Mesenchymal stem cell (in vitro differentiated cells and primary cell): ENCODE measurements around the gene PLEKHG2.
A peak's percentile ranks its signal among the peaks of the same experiment; 100 is the strongest.

ENCODE experiments used
- DNase-seq: peaks from one replicate; pipeline ENCODE4 v3.0.0-alpha.2; 2013
- H2AFZ ChIP-seq: one replicate; pipeline ENCODE4 v1.6.1; 2013; ENCODE audit warnings: low read depth, mild to moderate bottlenecking, control low read depth, inconsistent platforms, low read length, moderate library complexity
- H2AK5ac ChIP-seq: 2 replicates; pipeline ENCODE4 v1.6.1; 2013; ENCODE audit warnings: low read length, moderate library complexity, mild to moderate bottlenecking, inconsistent platforms; ENCODE audit not compliant: severe bottlenecking
- H2BK120ac ChIP-seq: one replicate; pipeline ENCODE4 v1.6.1; 2013; ENCODE audit warnings: low read depth, mild to moderate bottlenecking, inconsistent platforms, low read length, moderate library complexity
- H2BK12ac ChIP-seq, 2 experiments: one replicate each; pipeline ENCODE4 v1.6.1; 2013; ENCODE audit warnings: inconsistent platforms in 2 of 2, low read length in 2 of 2, mild to moderate bottlenecking in 2 of 2, moderate library complexity in 2 of 2, control low read depth in 1 of 2
- H2BK15ac ChIP-seq: one replicate; pipeline ENCODE4 v1.6.1; 2013; ENCODE audit warnings: mild to moderate bottlenecking, low read depth, inconsistent platforms; ENCODE audit not compliant: poor library complexity, severe bottlenecking
- H2BK5ac ChIP-seq: 2 replicates; pipeline ENCODE4 v1.6.1; 2013; ENCODE audit warnings: low read depth, mild to moderate bottlenecking, low read length, control low read depth, inconsistent platforms; ENCODE audit not compliant: poor library complexity, severe bottlenecking
- H3K14ac ChIP-seq, 2 experiments: one replicate each; pipeline ENCODE4 v1.6.1; 2013; ENCODE audit warnings: inconsistent platforms in 2 of 2, low read length in 2 of 2, control low read depth in 1 of 2, mild to moderate bottlenecking in 1 of 2, moderate library complexity in 1 of 2
- H3K18ac ChIP-seq, 2 experiments: one replicate each; pipeline ENCODE4 v1.6.1; 2013; ENCODE audit warnings: inconsistent platforms in 2 of 2, low read length in 2 of 2, control low read depth in 1 of 2, low read depth in 1 of 2, mild to moderate bottlenecking in 1 of 2
- H3K23ac ChIP-seq, 2 experiments: one replicate each; pipeline ENCODE4 v1.6.1; 2013; ENCODE audit warnings: inconsistent platforms in 2 of 2, low read length in 2 of 2, mild to moderate bottlenecking in 2 of 2, moderate library complexity in 2 of 2, control low read depth in 1 of 2
- H3K27ac ChIP-seq: 2 replicates; pipeline ENCODE4 v1.5.1; 2013; ENCODE audit warnings: mild to moderate bottlenecking, moderate library complexity, low read length, control low read depth, inconsistent platforms; ENCODE audit not compliant: poor library complexity, severe bottlenecking
- H3K27me3 ChIP-seq, 2 experiments: 2 replicates each; pipeline versions ENCODE4 v1.6.1 to v1.7.0; 2013; ENCODE audit warnings: low read length in 2 of 2, mild to moderate bottlenecking in 2 of 2, moderate library complexity in 2 of 2, control low read depth in 1 of 2, inconsistent platforms in 1 of 2; ENCODE audit not compliant: control insufficient read depth in 1 of 2, insufficient read depth in 1 of 2
- H3K36me3 ChIP-seq, 2 experiments: 2 replicates each; pipeline versions ENCODE4 v1.6.1 to v1.7.0; 2013; ENCODE audit warnings: low read length in 2 of 2, control low read depth in 1 of 2, inconsistent platforms in 1 of 2, low read depth in 1 of 2, mild to moderate bottlenecking in 1 of 2; ENCODE audit not compliant: insufficient read depth in 2 of 2, control insufficient read depth in 1 of 2
- H3K4ac ChIP-seq, 2 experiments: one replicate each; pipeline ENCODE4 v1.6.1; 2013; ENCODE audit warnings: inconsistent platforms in 2 of 2, low read length in 2 of 2, mild to moderate bottlenecking in 2 of 2, moderate library complexity in 2 of 2, control low read depth in 1 of 2, low read depth in 1 of 2
- H3K4me1 ChIP-seq: 2 replicates; pipeline ENCODE4 v1.6.1; 2013; ENCODE audit warnings: low read depth, low read length, control low read depth; ENCODE audit not compliant: control insufficient read depth, insufficient read depth
- H3K4me2 ChIP-seq: 2 replicates; pipeline ENCODE4 v1.6.1; 2013; ENCODE audit warnings: low read length, mild to moderate bottlenecking, inconsistent platforms; ENCODE audit not compliant: poor library complexity, severe bottlenecking
- H3K4me3 ChIP-seq, 2 experiments: 2 replicates each; pipeline versions ENCODE4 v1.5.1 to v1.7.0; 2013; ENCODE audit warnings: low read length in 2 of 2, mild to moderate bottlenecking in 2 of 2, control low read depth in 1 of 2, low read depth in 1 of 2; ENCODE audit not compliant: insufficient read depth in 1 of 2
- H3K79me1 ChIP-seq: replicated peaks from 2 replicates; pipeline ENCODE4 v1.6.1; 2013; ENCODE audit warnings: mild to moderate bottlenecking, control low read depth, low read length, inconsistent platforms; ENCODE audit not compliant: poor library complexity, severe bottlenecking
- H3K9ac ChIP-seq: 2 replicates; pipeline ENCODE4 v1.7.0; 2013; ENCODE audit warnings: mild to moderate bottlenecking, low read length, moderate library complexity
- H3K9me3 ChIP-seq: 2 replicates; pipeline ENCODE4 v1.7.0; 2013; ENCODE audit warnings: mild to moderate bottlenecking, low read length; ENCODE audit not compliant: control insufficient read depth
- H4K8ac ChIP-seq: one replicate; pipeline ENCODE4 v1.6.1; 2013; ENCODE audit warnings: inconsistent platforms, mild to moderate bottlenecking, low read length, moderate library complexity
- H4K91ac ChIP-seq: one replicate; pipeline ENCODE4 v1.6.1; 2013; ENCODE audit warnings: mild to moderate bottlenecking, low read length, inconsistent platforms
- WGBS: methylation state at CpG from one replicate; pipeline ENCODE4 v1.1.7; 2013; ENCODE audit warnings: mixed read lengths; 5-methylcytosine and 5-hydroxymethylcytosine counted together

The PLEKHG2 gene

DNA sequence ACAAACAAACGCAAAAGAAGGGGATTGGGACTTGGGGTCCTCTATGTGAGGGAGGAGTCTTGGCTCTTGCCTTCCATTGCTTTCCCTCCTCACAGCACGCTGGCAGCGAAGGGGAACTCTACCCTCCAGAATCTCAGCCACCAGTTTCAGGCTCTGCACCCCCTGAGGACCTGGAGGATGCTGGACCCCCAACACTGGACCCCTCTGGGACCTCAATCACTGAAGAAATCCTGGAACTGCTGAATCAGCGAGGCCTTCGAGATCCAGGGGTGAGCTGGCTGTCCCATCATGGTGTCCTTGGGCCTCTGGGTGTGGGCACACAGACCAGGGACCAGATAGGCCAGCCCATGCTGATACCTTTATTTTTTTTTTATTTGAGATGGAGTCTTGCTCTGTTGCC, 9.6 kb downstream of the PLEKHG2 start:
- Histone ChIP-seq H3K23ac (no peak overlapping the region), H2BK120ac (no peak overlapping the region), H3K27me3 (no peaks in the 10 kb centered on the region), H2AK5ac (no peak overlapping the region), H3K4me2 (no peak overlapping the region), H3K9me3 (no peaks in the 10 kb centered on the region), H4K91ac (no peak overlapping the region), H3K9ac (no peak overlapping the region), H3K4me3 (no peak overlapping the region), H2BK12ac (no peak overlapping the region), H3K36me3 (peaks cover 38 to 89% of the 10 kb centered on the region in 2 experiments), H2AFZ (no peak overlapping the region), H3K27ac (no peak overlapping the region), H4K8ac (no peak overlapping the region), H2BK15ac (no peak overlapping the region), H3K18ac (no peak overlapping the region), H3K14ac (no peak overlapping the region), H3K79me1 (peaks cover 38% of the 10 kb centered on the region), H3K4me1 (peaks cover 5% of the 10 kb centered on the region), H3K4ac (no peak overlapping the region), H2BK5ac (no peak overlapping the region)
- DNase-seq = peak; percentile 28
- WGBS = 96% methylated on average over 5 of the region's 5 CpGs

DNA sequence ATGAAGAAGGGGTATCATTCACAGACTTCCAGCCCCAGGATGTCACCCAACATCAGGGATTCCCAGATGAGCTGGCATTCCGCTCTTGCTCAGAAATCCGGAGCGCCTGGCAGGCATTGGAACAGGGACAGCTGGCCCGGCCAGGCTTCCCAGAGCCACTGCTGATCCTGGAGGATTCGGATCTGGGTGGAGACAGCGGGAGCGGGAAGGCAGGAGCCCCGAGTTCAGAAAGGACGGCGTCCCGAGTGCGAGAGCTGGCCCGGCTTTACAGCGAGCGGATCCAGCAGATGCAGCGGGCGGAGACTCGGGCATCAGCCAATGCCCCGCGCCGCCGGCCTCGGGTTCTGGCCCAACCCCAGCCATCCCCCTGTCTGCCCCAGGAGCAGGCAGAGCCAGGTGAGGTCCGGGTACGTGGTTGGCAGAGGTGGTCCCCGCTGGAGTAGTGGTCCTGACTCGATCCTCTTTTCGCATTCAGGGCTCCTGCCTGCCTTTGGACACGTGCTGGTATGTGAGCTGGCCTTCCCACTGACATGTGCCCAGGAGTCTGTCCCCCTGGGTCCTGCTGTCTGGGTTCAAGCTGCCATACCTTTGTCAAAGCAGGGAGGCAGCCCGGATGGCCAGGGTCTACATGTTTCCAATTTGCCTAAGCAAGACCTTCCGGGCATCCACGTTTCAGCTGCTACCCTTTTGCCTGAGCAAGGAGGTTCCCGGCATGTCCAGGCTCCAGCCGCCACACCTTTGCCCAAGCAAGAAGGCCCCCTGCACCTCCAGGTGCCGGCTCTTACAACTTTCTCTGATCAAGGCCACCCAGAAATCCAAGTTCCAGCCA, 11.0 kb downstream of the PLEKHG2 start:
- no peak overlapping the region for H3K27ac ChIP-seq
- H3K9me3 ChIP-seq = no peaks in the 10 kb centered on the region
- no peak overlapping the region for H2BK120ac ChIP-seq
- no peak overlapping the region for H3K18ac ChIP-seq
- no peaks in the 10 kb centered on the region for H3K27me3 ChIP-seq
- peak; percentile 21 for DNase-seq
- no peak overlapping the region for H2AK5ac ChIP-seq
- no peak overlapping the region for H2AFZ ChIP-seq
- H3K4ac ChIP-seq = no peak overlapping the region
- no peak overlapping the region for H4K91ac ChIP-seq
- H3K4me2 ChIP-seq = no peak overlapping the region
- no peak overlapping the region for H2BK5ac ChIP-seq
- no peak overlapping the region for H3K4me3 ChIP-seq
- no peak overlapping the region for H3K9ac ChIP-seq
- no peak overlapping the region for H2BK12ac ChIP-seq
- H3K4me1 ChIP-seq = peaks cover 9% of the 10 kb centered on the region
- no peak overlapping the region for H3K14ac ChIP-seq
- H4K8ac ChIP-seq = no peak overlapping the region
- H3K36me3 ChIP-seq = peaks cover 38 to 74% of the 10 kb centered on the region in 2 experiments
- peaks cover 35% of the 10 kb centered on the region for H3K79me1 ChIP-seq
- 97% methylated on average over 35 of the region's 35 CpGs for WGBS
- no peak overlapping the region for H2BK15ac ChIP-seq
- no peak overlapping the region for H3K23ac ChIP-seq

DNA sequence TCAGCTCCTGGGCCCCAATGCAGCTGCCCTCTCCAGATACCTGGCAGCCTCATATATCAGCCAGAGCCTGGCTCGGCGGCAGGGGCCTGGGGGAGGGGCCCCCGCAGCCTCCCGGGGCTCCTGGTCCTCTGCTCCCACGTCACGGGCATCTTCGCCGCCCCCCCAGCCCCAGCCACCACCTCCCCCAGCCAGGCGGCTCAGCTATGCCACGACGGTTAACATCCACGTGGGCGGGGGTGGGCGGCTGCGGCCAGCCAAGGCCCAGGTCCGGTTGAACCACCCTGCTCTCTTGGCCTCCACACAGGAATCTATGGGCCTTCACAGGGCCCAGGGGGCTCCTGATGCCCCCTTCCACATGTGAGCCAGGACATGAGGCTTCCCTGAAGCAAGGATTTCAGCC, 12.5 kb downstream of the PLEKHG2 start:
- Histone ChIP-seq H4K91ac (no peak overlapping the region), H3K14ac (no peak overlapping the region), H3K79me1 (peaks cover 29% of the 10 kb centered on the region), H3K9me3 (no peaks in the 10 kb centered on the region), H2AK5ac (no peak overlapping the region), H3K4me2 (no peak overlapping the region), H4K8ac (no peak overlapping the region), H2AFZ (no peak overlapping the region), H2BK5ac (no peak overlapping the region), H3K27ac (no peak overlapping the region), H3K4ac (no peak overlapping the region), H3K18ac (no peak overlapping the region), H3K4me1 (peaks cover 22% of the 10 kb centered on the region), H2BK15ac (no peak overlapping the region), H3K36me3 (peaks cover 30 to 60% of the 10 kb centered on the region in 2 experiments), H3K4me3 (no peak overlapping the region), H3K23ac (no peak overlapping the region), H3K27me3 (no peaks in the 10 kb centered on the region), H3K9ac (no peak overlapping the region), H2BK120ac (no peak overlapping the region), H2BK12ac (no peak overlapping the region)
- DNase-seq = no peak
- 97% methylated on average over 16 of the region's 16 CpGs for WGBS

DNA sequence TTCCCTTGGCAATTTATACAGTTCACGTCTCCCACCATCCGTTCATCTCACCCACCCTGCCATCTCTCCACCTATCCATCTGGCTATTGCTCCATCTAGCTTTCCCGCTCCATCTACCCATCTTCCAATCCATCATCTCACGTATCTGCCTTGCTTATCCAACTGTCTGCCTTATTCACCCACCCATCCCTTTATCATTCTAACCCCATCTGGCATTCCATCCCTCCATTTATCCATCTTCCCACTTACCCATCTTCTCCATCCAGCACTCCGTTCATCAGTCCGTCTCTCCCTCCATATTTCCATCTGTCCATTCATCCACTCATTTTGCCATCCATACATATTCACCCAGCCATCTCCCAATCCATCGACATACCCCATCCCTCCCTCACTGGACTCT, 13.3 kb downstream of the PLEKHG2 start:
- Histone ChIP-seq H3K79me1 (peaks cover 24% of the 10 kb centered on the region), H2BK120ac (no peak overlapping the region), H3K4me1 (peaks cover 25% of the 10 kb centered on the region), H3K14ac (no peak overlapping the region), H3K27ac (no peak overlapping the region), H3K27me3 (no peaks in the 10 kb centered on the region), H3K23ac (no peak overlapping the region), H2AFZ (no peak overlapping the region), H3K4ac (no peak overlapping the region), H2BK15ac (no peak overlapping the region), H4K91ac (no peak overlapping the region), H3K9ac (no peak overlapping the region), H2AK5ac (peak overlapping the region; percentile 73), H3K4me3 (no peak overlapping the region), H2BK5ac (no peak overlapping the region), H2BK12ac (no peak overlapping the region), H4K8ac (no peak overlapping the region), H3K4me2 (no peak overlapping the region), H3K18ac (no peak overlapping the region), H3K36me3 (peaks cover 24 to 53% of the 10 kb centered on the region in 2 experiments), H3K9me3 (no peaks in the 10 kb centered on the region)
- WGBS = 95% methylated on average over 7 of the region's 7 CpGs
- peak; percentile 28 for DNase-seq
